Measurements from ENCODE around the gene PLEKHG3.
"Not testable (repeated sequence)": the region's sequence is repeated elsewhere in the genome, so short reads cannot be mapped to it uniquely, and the experiment has no call there.

Gene PLEKHG3

DNA sequence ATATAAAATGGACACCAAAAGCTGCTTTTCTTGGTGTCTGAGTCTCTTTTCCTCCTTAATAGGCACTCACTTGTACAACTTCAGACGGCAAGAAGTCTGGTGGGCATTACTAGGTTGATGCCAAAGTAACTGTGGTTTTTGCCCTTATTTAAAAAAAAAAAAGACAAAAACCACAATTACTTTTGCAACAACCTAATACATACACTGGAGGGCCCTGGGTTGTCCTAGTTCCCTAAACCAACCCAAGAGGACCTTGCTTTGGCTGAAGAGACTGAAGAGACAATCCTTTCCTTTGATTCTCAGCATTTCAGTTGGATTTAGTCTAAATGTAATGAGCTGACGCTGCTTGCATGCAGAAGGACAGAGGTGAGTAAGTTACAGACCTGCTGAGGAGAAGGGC is 16.2 kb upstream of the PLEKHG3 start:
- no peak for DNase-seq (ENCODE audit: low spot score)

GRCh38 chr14:64688811-64689281 is 15.4 kb upstream of the PLEKHG3 start:
- no peak for DNase-seq (ENCODE audit: low spot score)

- no peak for DNase-seq (ENCODE audit: low spot score)
Observed at GRCh38 chr14:64689289-64689688, 14.9 kb upstream of the PLEKHG3 start.

GRCh38 chr14:64690607-64691006 is 13.6 kb upstream of the PLEKHG3 start:
- not testable (repeated sequence) for DNase-seq (ENCODE audit: low spot score)

DNA sequence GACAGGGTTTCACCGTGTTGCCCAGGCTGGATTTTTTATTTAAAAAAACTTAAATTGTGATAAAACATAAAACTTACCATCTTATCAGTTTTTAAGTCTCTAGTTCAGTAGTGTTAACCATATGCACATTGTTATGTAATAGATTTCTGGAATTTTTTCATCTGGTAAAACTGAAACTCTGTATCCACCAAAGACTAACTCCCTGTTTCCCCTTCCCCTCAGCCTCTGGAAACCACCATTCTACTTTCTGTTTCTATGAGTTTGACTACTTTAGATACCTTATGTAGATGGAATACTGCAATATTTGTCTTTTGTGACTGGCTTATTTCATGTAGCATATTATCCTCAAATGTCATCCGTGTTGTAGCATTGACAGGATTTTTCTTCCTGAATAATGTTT is 12.8 kb upstream of the PLEKHG3 start:
- no peak for DNase-seq (ENCODE audit: low spot score)

- no peak for DNase-seq (ENCODE audit: low spot score)
Observed at GRCh38 chr14:64692189-64692985, 11.8 kb upstream of the PLEKHG3 start.

- no peak for DNase-seq (ENCODE audit: low spot score)
Observed at GRCh38 chr14:64692986-64693809, 11.0 kb upstream of the PLEKHG3 start.

GRCh38 chr14:64693810-64694165 is 10.4 kb upstream of the PLEKHG3 start:
- no peak for DNase-seq (ENCODE audit: low spot score)

- DNase-seq (ENCODE audit: low spot score), result no peak
Observed at GRCh38 chr14:64695071-64695470, 9.2 kb upstream of the PLEKHG3 start.

DNA sequence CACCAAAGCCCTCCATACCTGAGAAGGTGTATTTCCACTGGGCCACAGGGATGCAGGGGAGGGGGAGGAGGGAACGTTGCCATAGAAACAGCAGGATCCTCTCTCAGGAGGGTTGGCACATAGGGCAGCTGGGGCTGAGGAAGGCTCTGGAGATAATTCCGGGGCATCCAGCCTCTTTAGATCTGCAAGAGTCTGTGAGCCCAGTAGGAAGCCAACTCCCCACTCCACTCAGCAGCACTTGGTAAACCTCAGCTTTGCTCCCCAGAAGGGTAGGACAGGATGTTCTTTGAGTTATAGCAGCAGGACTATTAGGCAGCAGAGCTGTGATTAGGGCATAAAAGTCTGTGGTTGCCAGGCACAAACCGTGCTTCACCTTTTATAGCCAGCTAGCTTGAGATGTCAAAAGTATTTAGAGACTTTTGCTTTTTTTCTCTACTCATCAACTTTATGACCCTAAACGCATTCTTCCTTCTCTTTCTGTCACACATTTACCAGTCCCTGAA is 7.8 kb upstream of the PLEKHG3 start:
- no peak for DNase-seq (ENCODE audit: low spot score)

GRCh38 chr14:64698903-64699302 is 5.3 kb upstream of the PLEKHG3 start:
- no peak for DNase-seq (ENCODE audit: low spot score)

DNA sequence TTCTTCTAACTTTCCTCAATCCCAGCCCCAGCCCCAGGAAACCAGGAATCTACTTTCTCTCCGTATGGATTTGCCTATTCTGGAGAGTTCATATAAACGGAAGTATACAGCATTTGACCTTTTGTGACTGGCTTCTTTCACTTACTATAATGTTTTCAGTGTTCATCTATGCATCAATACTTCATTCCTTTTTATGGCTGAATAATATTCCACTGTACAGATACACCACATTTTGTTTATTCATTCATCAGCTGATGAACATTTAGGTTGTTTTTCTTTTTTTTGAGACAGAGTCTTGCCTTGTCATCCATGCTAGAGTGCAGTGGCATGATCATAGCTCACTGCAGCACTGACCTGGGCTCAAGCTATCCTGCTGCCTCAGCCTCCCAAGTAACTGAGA is 3.9 kb upstream of the PLEKHG3 start:
- no peak for DNase-seq (ENCODE audit: low spot score)

- no peak for DNase-seq (ENCODE audit: low spot score)
Observed at GRCh38 chr14:64700894-64701293, 3.3 kb upstream of the PLEKHG3 start.

DNA sequence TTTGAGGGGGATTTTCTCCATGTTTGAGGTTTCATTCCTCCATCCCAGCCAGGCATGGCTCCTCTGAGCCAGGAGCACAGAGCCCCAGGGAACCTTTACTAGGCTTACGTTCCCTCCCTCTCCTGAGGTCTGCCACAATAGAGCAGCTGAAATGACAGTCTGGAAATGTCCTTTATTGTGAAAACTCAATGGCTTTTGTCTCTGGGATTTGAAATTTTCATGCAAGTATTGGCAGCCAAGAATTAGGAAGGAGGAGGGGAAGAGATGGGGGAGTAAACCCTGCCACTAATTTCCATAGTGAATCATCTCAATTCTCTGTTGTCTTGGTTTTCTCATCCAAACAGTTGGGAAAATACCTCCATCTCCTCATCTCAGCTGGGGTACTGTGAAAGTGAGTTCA is 2.6 kb upstream of the PLEKHG3 start:
- DNase-seq (ENCODE audit: low spot score), result no peak

DNA sequence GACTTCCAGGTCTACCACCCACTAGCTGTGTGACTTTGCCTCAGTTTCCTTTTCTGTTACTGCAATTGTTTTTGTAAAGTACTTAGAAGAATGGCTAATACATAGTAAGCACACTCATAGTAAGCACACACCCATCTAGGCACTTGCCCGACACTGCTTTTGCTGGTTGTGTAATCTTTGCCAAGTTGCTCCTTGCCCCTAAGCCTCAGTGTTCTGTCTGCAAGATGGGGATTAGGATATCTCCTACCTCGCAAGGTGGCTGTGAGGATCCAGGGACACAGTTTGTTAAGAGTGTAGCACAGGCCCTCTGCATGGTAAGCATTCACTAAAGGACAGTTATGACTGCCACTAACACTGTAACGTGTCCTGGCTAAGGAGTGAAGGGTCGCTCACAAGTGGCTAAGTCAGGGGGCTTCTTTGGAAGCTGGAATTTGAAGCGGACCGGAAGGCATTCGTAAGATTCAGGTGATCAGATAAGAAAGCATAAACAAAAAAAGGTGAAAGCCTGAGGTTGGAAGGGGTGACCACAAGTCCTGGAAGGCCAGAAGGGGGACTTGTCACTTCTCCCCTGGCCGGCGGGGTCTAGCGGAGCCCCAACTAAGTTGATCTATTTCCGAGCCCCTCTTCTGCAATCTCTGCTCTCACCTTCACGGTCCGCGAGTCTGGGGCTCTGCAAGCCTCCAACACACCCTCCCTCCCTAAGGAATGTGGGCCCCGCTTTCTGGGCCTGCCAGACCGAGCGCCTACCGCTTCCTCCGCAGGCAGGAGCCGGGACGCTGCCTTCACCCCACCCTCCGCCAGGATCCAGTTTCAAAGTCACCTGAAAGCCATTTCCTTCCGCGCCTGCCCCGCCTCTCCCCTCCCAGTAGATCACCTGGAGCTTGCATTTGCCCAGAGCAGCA is 1.5 kb upstream of the PLEKHG3 start:
- peak; percentile 87 for DNase-seq (ENCODE audit: low spot score)

DNA sequence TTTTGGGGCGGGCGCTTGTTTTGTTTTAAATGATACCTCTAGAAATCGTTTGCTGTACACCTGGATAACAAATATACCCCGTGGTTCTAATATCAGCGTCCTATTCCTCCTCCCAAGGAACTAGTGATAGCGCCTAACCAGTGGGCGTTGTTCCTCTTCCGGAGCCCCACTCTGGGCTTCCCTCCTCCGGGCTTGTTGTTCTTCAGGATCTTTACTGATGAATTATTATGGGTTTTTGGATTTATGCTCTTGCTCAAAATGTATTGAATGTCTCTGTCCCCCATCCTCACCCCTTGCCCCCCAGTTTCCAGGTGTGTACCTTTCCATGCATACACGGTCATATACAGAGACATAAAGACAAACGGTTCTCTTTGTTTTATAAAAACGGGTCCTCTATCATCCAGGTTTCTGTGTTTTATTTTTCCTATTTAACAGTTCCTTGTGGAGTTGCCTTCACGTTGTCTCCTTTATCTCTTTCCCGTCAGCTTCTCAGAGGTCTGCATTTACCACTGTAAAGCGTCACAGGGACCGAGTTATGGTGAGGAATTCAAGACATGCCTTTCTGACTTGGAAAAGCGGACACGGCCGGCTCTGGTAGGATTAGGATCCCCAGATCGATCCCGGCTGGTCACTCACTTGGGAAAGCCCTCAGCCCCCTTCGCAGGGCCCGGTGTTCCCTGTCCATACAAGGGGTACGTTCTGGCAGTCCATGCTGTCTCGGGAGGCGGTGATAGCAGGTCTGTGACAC is 655 bp upstream of the PLEKHG3 start:
- DNase-seq (ENCODE audit: low spot score), result no peak

DNA sequence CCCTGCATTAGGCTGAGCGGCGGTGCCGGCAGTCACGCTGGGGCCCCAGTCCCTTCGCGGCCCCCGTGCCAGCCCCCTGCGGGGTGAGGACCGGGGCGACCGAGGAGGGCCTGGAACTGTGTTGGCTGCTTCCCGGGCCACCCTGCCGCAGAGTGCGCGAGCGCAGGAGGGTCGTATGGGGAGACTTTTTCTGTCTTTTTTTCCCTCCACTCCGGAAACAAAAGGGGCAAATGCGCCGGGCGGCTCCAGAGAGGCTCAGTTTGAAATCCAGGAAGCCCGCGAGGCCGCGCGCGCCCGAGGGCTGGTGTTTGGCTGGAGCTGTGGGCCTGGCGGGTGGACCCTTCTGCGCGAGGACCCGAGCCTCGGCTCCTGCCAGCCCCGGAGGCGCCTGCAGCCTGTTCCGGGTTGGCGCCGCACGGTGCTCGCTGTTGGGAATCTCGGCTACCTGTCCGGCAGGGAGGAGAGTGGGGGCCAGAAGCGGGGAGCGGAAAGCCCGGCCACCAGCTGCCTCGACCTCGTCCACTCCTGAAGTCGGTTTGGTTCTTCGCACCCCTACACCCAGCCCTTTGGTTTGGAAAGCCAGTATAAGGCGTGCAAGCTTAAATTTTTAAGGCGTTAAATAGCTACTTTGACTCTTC is 638 bp downstream of the PLEKHG3 start:
- DNase-seq (ENCODE audit: low spot score), result peak; percentile 18

DNA sequence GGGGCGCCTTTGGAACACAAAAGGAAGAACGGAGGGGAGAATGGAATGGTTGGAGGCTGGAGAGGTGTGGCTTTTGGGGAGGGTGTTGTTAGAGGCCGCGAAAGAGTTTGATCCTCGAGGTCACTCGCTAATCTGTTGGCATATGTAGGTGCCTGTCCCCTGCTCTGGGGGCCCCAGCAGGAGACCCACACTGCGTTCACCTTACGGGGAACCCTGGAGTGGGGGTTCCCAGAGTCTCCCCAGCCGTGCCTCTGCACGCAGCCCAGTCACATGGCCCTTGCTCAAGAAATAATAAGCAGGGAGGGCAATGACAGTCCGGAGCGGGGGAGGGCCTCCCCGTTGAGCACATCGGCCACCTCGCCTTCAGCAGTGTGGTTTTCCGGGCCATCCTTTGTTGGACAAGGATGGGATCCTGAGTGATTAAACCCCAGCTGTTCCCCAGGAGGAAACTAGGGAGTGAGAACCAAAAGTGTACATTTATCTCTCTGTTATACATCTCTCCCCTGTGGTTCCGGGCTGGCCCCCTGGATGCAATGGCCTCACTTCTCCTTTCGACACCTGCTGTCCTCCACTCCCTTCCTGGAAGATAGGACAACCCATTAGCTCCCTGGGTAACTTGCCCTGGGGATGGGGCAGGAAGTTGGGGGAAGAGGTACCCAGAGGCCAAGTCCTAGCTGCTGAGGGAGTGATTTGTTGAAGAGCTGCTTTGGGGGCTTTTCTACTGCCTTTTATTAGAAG is 1.3 kb downstream of the PLEKHG3 start:
- no peak for DNase-seq (ENCODE audit: low spot score)

- no peak for DNase-seq (ENCODE audit: low spot score)
Observed at GRCh38 chr14:64706119-64706592, 1.9 kb downstream of the PLEKHG3 start.

DNA sequence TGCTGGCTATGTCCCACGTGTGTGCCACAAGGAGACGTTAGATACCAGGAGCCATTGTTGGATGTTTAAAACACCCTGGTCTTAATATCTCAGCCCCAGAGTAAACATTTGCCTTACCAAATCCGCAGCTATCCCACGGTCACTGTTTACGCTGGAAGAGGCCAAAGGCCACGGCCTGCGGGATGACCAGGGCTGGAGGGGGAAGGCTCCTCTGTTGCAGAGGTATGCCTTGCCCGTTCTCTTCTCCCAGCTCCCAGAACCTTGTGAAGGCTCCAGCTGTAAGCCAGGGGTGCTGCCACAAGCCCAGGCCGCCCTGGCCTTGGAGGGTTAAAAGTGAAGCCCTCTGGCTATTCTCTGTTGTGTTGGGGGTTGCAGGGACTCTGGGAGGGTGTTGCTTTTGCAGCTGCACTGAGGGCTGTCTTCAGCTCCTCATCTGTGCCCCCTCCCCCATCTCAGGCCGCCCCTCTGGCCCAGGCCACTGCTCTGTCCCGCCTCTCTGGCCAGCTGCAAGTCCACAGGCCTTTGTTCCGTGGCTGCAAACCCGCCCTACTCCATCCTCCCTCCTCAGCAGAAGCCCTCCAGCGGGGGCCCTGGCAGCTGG is 2.5 kb downstream of the PLEKHG3 start:
- no peak for DNase-seq (ENCODE audit: low spot score)

Measured in SW480 (cell line).